ENCODE results near the gene LRRC36. TPM values are rescaled to one million over a fixed set of nuclear protein-coding genes. Genes with fewer than 3 reads are reported as not detected.
"Not testable (repeated sequence)": the region's sequence is repeated elsewhere in the genome, so short reads cannot be mapped to it uniquely, and the experiment has no call there.

Gene LRRC36
- total RNA-seq, 6 experiments from 2014 or later, result not detected

DNA sequence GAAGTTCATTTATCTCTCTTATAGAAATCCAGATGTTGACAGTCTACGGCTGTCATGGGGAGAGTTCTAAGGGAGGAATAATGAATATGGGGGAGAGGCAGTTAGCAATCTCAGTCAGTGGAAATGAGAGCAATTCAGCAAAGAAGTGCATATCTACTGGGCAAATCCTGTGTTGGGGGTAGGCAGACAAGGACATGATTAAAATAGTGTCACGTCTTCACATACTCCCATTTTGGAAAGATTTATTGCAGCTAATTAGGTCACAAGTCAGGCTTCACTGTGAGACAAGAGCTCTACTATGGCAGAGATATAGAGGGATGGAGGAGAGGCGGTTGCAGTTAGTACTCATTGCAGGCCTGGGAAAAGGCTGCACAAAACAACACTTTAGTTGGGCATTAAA, 29.8 kb downstream of the LRRC36 start:
- intact Hi-C loops (cut with DNase I), result no loop called here

DNA sequence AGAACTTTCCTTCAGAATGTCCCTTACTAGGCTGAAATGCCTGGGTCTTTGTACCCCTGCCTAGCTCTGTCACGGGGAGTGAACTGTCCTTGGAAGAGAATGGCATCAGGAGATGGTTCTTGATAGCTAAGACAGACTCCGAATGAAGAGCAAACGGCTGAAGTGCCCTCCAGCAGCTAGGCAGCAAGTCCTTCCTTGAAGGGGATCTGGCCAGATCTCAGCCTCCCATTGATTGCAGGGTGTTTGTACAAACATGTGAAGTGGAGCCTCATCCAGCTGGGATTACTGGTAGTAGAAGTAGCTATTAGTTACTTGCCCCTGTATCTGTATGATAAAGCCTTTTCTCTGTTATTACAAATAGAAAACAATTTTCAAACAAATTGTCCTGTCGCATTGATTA, 30.9 kb downstream of the LRRC36 start:
- no peak for ATAC-seq
- Histone ChIP-seq H3K4me1 (no peaks in the 10 kb centered on the region), H3K27me3 (no peaks in the 10 kb centered on the region), H3K9me3 (no peaks in the 10 kb centered on the region), H3K36me3 (no peaks in the 10 kb centered on the region), H3K4me3 (no peak overlapping the region), H3K27ac (no peak overlapping the region)
- WGBS (ENCODE audit: insufficient coverage, low coverage, low lambda C conversion rate, missing lambda C conversion rate), result 47% methylated on average over 4 of the region's 4 CpGs
- DNase-seq, result no peak
- TF ChIP-seq, protein P1, sequence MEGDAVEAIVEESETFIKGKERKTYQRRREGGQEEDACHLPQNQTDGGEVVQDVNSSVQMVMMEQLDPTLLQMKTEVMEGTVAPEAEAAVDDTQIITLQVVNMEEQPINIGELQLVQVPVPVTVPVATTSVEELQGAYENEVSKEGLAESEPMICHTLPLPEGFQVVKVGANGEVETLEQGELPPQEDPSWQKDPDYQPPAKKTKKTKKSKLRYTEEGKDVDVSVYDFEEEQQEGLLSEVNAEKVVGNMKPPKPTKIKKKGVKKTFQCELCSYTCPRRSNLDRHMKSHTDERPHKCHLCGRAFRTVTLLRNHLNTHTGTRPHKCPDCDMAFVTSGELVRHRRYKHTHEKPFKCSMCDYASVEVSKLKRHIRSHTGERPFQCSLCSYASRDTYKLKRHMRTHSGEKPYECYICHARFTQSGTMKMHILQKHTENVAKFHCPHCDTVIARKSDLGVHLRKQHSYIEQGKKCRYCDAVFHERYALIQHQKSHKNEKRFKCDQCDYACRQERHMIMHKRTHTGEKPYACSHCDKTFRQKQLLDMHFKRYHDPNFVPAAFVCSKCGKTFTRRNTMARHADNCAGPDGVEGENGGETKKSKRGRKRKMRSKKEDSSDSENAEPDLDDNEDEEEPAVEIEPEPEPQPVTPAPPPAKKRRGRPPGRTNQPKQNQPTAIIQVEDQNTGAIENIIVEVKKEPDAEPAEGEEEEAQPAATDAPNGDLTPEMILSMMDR (IDR thresholded peaks at IDR 0.05), result no peak
- no peak for TF ChIP-seq POLR2A (IDR thresholded peaks at IDR 0.05)
- intact Hi-C loops (cut with DNase I), result no loop called here

More for the DNA sequence above, 29.8 kb downstream of the LRRC36 start:
- no peaks in the 10 kb centered on the region for H3K4me1 ChIP-seq
- no peak overlapping the region for H3K27ac ChIP-seq
- no peaks in the 10 kb centered on the region for H3K27me3 ChIP-seq
- H3K4me3 ChIP-seq, result no peak overlapping the region
- H3K9me3 ChIP-seq, result no peaks in the 10 kb centered on the region
- 58% methylated on average over 3 of the region's 3 CpGs for WGBS (ENCODE audit: insufficient coverage, low coverage, low lambda C conversion rate, missing lambda C conversion rate)
- ATAC-seq (no peak), DNase-seq (no peak)
- TF ChIP-seq POLR2A (IDR thresholded peaks at IDR 0.05), result no peak
- TF ChIP-seq, protein P1 (IDR thresholded peaks at IDR 0.05), result no peak
- no peaks in the 10 kb centered on the region for H3K36me3 ChIP-seq

DNA sequence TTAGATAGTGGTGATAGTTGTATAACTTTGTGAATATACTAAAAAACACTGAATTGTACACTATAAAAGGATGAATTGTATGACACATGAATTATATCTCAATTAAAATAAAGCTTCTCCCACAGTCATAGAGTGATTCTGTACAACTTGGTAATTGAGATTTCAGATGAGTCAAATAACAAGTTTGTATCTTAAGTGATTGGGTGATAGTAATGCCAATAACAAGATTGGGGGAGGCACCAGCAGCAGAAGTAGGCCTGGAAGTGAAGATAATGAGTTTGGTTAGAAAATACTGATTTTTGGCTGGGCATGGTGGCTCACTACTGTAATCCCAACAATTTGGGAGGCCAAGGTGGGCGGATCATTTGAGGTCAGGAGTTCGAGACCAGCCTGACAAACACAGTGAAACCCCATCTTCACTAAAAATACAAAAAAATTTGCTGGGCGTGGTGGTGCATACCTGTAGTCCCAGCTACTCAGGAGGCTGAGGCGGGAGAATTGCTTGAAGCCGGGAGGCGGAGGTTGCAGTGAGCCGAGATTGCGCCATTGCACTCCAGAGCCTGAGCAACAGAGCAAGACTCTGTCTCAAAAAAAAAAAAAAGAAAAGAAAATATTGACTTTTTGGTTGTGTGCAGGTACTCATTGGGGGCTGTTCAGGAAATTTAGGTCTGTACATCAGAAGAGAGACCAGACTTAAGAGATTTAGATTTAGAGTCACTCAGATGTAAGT, 33.1 kb downstream of the LRRC36 start:
- intact Hi-C loops (cut with DNase I); H3K36me3 ChIP-seq; H3K27me3 ChIP-seq; ATAC-seq; H3K4me1 ChIP-seq; H3K9me3 ChIP-seq; H3K27ac ChIP-seq; DNase-seq; H3K4me3 ChIP-seq: not testable (repeated sequence)
- WGBS (ENCODE audit: insufficient coverage, low coverage, low lambda C conversion rate, missing lambda C conversion rate), result 73% methylated on average over 7 of the region's 8 CpGs

DNA sequence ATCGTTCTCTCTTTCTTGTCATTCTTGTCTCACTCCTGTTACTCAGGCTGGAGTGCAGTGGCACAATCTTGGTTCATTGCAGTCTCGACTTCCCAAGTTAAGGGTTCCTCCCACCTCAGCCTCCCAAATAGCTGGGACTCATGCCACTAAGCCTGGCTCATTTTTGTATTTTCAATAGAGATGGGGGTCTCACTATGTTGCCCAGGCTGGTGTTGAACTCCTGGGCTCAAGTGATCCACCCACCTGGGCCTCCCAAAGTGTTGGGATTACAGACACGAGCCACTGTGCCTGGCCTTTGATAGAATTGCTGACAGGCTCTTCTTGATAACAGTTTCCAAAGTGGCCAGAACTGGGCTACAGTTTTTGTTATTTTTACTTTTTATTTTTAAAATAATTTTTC, 34.4 kb downstream of the LRRC36 start:
- WGBS (ENCODE audit: insufficient coverage, low coverage, low lambda C conversion rate, missing lambda C conversion rate), result 82% methylated on average over 3 of the region's 3 CpGs
- intact Hi-C loops (cut with DNase I), result no loop called here

DNA sequence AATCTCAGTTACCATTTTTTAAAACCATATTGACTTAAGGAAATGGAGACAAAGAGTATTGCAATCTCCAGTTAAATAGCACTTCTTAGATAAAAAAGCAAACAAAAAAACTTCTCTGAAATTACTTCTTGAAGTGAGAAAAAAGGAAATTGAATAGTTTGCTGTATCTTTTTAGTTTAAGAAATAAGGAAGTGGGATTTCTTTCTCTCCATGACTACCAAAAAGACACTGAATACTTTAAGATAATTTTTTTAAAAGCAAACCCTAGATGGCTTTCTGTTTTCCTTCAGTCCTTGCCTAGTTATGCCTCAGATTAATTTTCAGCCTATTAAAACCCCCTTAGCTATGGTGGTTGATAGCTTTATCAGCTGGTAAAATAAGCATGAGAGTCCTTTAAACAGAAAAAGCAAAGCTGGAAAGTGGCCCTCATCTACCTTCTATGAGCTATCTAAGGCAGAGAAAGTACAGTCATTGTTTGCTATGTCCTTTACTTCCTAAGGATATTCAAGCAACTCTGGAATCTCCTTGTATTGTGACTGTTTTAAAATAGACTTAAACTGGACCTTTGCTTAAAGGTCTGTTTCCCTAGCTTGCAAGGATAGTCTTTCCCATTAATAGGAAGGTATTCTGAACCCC, 38.1 kb downstream of the LRRC36 start:
- H3K27me3 ChIP-seq, result no peaks in the 10 kb centered on the region
- no peaks in the 10 kb centered on the region for H3K4me1 ChIP-seq
- H3K4me3 ChIP-seq, result no peak overlapping the region
- H3K9me3 ChIP-seq, result no peaks in the 10 kb centered on the region
- DNase-seq (no peak), ATAC-seq (no peak)
- intact Hi-C loops (cut with DNase I), result no loop called here
- TF ChIP-seq POLR2A (IDR thresholded peaks at IDR 0.05), result no peak
- TF ChIP-seq, protein P1 (IDR thresholded peaks at IDR 0.05), result no peak
- no peaks in the 10 kb centered on the region for H3K36me3 ChIP-seq
- H3K27ac ChIP-seq, result no peak overlapping the region

More for the DNA sequence above, 34.4 kb downstream of the LRRC36 start:
- Histone ChIP-seq H3K4me3 (no peak overlapping the region), H3K27me3 (no peaks in the 10 kb centered on the region), H3K27ac (no peak overlapping the region), H3K4me1 (no peaks in the 10 kb centered on the region), H3K36me3 (no peaks in the 10 kb centered on the region), H3K9me3 (no peaks in the 10 kb centered on the region)
- no peak for DNase-seq
- ATAC-seq, result no peak
- TF ChIP-seq POLR2A (IDR thresholded peaks at IDR 0.05), result no peak
- TF ChIP-seq, protein P1 (IDR thresholded peaks at IDR 0.05), result no peak

All from right lobe of liver (tissue), 6 donors.